Brain microvascular endothelial cell (primary cell): ENCODE results near the gene SAC3D1.

ENCODE experiments used
- DNase-seq: peaks from one replicate; pipeline ENCODE4 v3.0.0-alpha.2; 2020
- H3K27ac ChIP-seq: fragments of 250-450 bp; sonication (Bioruptor Pico); 2 replicates; pipeline ENCODE4 v1.5.1; 2020; ENCODE audit warnings: mild to moderate bottlenecking, moderate library complexity
- H3K27me3 ChIP-seq: fragments of 250-450 bp; sonication (Bioruptor Pico); replicated peaks from 2 replicates; pipeline ENCODE4 v1.5.1; 2020; ENCODE audit warnings: mild to moderate bottlenecking
- H3K36me3 ChIP-seq: fragments of 250-450 bp; sonication (Bioruptor Pico); replicated peaks from 2 replicates; pipeline ENCODE4 v1.5.1; 2020; ENCODE audit warnings: mild to moderate bottlenecking
- H3K4me3 ChIP-seq: 2 replicates; pipeline ENCODE4 v1.5.1; 2011; ENCODE audit warnings: low read depth, mild to moderate bottlenecking, control low read depth, low read length, moderate library complexity
- in situ Hi-C: cut with HindIII; loops from 2 replicates; pipeline ENCODE4 v1.10.0; 2017; ENCODE audit warnings: low sequenced_read_pairs, low pct_ligation_motif_present
- TF ChIP-seq, protein P1 (sequence below): IDR thresholded peaks from 2 replicates; pipeline ENCODE4 v1.5.1; 2011; ENCODE audit warnings: low read depth, mild to moderate bottlenecking, moderate library complexity, low read length, control low read depth, inconsistent platforms; ENCODE audit errors: missing control alignments

SAC3D1 gene

GRCh38 chr11:65027213-65028067 lies 13.6 kb upstream of the SAC3D1 start, which contains the start of gene SNX15:
Gene SNX15 (plus strand): TSS chr11:65027439. CDS start chr11:65027538, 99 bp downstream.
- peaks cover 2% of the 10 kb centered on the region for H3K36me3 ChIP-seq
- peak within 1 kb of the TSS; percentile 58 for H3K27ac ChIP-seq
- peak; percentile 94 for DNase-seq
- in situ Hi-C loops: no loop called here
- peak within 1 kb of the TSS; percentile 71 for H3K4me3 ChIP-seq
- TF ChIP-seq, protein P1, sequence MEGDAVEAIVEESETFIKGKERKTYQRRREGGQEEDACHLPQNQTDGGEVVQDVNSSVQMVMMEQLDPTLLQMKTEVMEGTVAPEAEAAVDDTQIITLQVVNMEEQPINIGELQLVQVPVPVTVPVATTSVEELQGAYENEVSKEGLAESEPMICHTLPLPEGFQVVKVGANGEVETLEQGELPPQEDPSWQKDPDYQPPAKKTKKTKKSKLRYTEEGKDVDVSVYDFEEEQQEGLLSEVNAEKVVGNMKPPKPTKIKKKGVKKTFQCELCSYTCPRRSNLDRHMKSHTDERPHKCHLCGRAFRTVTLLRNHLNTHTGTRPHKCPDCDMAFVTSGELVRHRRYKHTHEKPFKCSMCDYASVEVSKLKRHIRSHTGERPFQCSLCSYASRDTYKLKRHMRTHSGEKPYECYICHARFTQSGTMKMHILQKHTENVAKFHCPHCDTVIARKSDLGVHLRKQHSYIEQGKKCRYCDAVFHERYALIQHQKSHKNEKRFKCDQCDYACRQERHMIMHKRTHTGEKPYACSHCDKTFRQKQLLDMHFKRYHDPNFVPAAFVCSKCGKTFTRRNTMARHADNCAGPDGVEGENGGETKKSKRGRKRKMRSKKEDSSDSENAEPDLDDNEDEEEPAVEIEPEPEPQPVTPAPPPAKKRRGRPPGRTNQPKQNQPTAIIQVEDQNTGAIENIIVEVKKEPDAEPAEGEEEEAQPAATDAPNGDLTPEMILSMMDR: peak; percentile 75
- H3K27me3 ChIP-seq: no peaks in the 10 kb centered on the region

DNA sequence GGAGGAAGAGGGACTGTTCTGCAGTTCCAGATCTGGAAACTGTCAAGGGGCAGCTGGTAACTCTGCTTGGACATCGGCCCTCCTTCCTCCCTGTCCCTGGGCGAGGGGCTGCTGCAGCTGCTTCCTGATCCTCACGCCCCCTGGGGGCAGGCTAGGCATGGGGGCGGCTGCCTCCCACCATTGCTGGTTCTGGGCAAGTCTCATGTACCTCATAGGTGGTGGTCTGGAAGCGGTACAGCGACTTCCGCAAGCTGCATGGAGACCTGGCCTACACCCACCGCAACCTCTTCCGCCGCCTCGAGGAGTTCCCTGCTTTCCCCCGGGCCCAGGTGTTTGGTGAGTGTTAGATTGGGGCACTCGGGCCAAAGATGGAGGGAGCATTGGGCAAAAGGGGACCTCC lies 8.8 kb upstream of the SAC3D1 start:
- no peak overlapping the region for H3K27ac ChIP-seq
- no peak for DNase-seq
- peaks cover 9% of the 10 kb centered on the region for H3K36me3 ChIP-seq
- in situ Hi-C loops: no loop called here
- TF ChIP-seq, protein P1: no peak
- no peak overlapping the region for H3K4me3 ChIP-seq
- H3K27me3 ChIP-seq: no peaks in the 10 kb centered on the region

GRCh38 chr11:65034423-65034822 lies 6.6 kb upstream of the SAC3D1 start:
- in situ Hi-C loops: no loop called here

DNA sequence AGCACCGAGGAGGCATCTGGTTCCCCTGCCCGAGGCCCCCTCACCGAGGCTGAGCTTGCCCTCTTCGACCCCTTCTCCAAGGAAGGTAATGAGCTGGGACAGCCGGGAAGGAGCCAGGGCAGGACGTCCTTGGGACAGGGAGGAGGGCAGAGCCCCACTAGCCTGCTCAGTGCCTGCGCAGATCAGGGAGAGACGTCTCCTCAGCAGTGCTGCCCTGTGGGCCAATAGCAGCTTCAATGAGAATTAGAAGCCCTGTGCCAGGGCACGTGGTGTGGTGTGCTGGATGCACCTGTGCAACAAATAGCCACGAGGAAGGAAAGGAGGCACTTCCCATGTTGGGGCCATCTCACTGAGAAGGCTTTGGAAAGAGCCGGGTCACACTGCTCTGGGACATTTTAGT lies 5.4 kb upstream of the SAC3D1 start:
- H3K4me3 ChIP-seq: no peak overlapping the region
- no peaks in the 10 kb centered on the region for H3K27me3 ChIP-seq
- H3K36me3 ChIP-seq: peaks cover 12% of the 10 kb centered on the region
- in situ Hi-C loops: no loop called here
- no peak overlapping the region for H3K27ac ChIP-seq
- DNase-seq: no peak
- TF ChIP-seq, protein P1: no peak

More at GRCh38 chr11:65034423-65034822, 6.6 kb upstream of the SAC3D1 start:
- DNase-seq: no peak
- Histone ChIP-seq H3K27me3 (no peaks in the 10 kb centered on the region), H3K27ac (no peak overlapping the region), H3K4me3 (no peak overlapping the region), H3K36me3 (peaks cover 12% of the 10 kb centered on the region)
- TF ChIP-seq, protein P1: no peak

- TF ChIP-seq, protein P1: no peak
- H3K4me3 ChIP-seq: no peak overlapping the region
- no peak overlapping the region for H3K27ac ChIP-seq
- in situ Hi-C loops: no loop called here
- H3K36me3 ChIP-seq: peaks cover 12% of the 10 kb centered on the region
- DNase-seq: no peak
- H3K27me3 ChIP-seq: no peaks in the 10 kb centered on the region
Observed at GRCh38 chr11:65036931-65037330, 4.1 kb upstream of the SAC3D1 start.
